NCI-H128 (cell line): ENCODE results near the gene EED.
"Not testable (repeated sequence)": the region's sequence is repeated elsewhere in the genome, so short reads cannot be mapped to it uniquely, and the experiment has no call there.

Experiments
- DNase-seq: peaks from one replicate; lab custom pipeline; 2025; ENCODE audit not compliant: unreplicated experiment; lab: John Stamatoyannopoulos, UW

The EED gene

GRCh38 chr11:86289508-86290280 lies 45.1 kb downstream of the EED start:
- DNase-seq = not testable (repeated sequence)

GRCh38 chr11:86291466-86292262 lies 47.1 kb downstream of the EED start:
- DNase-seq = no peak

- DNase-seq = no peak
Measured at GRCh38 chr11:86292912-86293616, 48.5 kb downstream of the EED start.

GRCh38 chr11:86294026-86294425 lies 49.5 kb downstream of the EED start:
- no peak for DNase-seq

- DNase-seq = no peak
Measured at GRCh38 chr11:86301742-86302091, 57.2 kb downstream of the EED start.

- DNase-seq = peak; percentile 90
Measured at GRCh38 chr11:86302092-86302793, 57.7 kb downstream of the EED start, which contains the start of gene HIKESHI. TSS of gene HIKESHI (plus strand) at chr11:86302240. CDS start at chr11:86302449, 209 bp downstream.

- no peak for DNase-seq
Measured at GRCh38 chr11:86303257-86303656, 58.7 kb downstream of the EED start.

- DNase-seq = not testable (repeated sequence)
Measured at GRCh38 chr11:86308710-86309109, 64.2 kb downstream of the EED start.

- no peak for DNase-seq
Measured at GRCh38 chr11:86313793-86314192, 69.2 kb downstream of the EED start.

- DNase-seq = no peak
Measured at GRCh38 chr11:86314636-86315035, 70.1 kb downstream of the EED start.
